ENCODE measurements around the gene GPR101. TPM values are rescaled to one million over a fixed set of nuclear protein-coding genes. Genes with fewer than 3 reads are reported as not detected.

The GPR101 gene
- total and polyA plus RNA-seq, 2 donors (not counting 1 experiment from before 2014, with no cell fraction given), result 0.07 TPM; not detected in 1

DNA sequence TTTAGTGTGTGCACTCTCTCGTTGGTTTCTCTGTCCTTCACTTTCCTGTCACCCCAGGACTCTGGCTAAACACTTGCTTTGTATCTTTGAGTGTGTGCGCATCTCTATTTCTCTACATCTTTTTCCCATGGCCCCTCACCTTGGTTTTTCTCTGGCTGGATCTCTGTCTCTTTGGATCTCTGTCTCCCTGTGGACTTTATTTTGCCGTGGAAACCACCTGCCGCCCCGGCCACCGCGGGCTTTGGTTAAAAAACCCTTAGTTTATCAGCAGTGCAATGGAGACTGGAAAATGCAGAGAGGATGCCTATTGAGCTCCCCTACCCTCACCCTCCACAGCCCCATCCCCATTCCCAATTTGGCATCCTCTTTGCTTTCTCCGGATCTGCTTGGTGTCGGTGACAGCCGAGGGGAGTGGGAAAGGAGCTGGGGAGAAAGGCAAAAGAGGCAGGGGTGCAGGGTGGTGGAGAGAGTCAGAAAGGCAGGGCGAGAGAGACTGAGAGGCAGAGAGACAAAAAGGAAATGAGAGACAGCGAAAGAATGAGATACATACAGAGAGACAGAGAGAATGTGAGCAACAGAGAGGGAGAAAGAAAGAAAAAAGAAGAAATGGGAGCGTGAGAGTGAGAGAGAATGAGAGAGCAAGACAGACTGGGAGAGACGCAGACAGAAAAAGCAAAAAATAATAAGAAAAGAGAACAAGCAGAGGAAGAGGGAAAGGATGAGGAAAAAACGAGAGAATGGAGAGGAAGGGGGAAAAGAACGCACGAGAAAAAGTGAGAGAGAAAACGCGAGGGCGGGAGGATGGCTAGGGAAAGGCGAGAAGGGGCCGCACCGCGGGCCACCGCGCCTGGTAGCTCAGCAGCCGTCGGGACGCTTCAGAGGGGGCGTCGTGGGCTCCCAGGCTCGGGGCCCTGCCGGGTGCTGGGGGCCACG lies 688 bp downstream of the GPR101 start:
- Histone ChIP-seq H3K36me3 (replicated peaks in 1 of 2; ENCODE audit: control extremely low read depth in 1 of 2, control insufficient read depth in 1 of 2, extremely low read depth in 1 of 2, insufficient read depth in 2 of 2, low read length in 1 of 2) (no peaks in the 10 kb centered on the region), H3K27me3 (replicated peaks in 1 of 4; ENCODE audit: control extremely low read depth in 1 of 4, control insufficient read depth in 3 of 4, insufficient read depth in 4 of 4, low read length in 3 of 4) (peaks cover 0 to 29% (median 10%) of the 10 kb centered on the region in 4 experiments), H3K9me3 (ENCODE audit: control extremely low read depth in 1 of 3, control insufficient read depth in 2 of 3, insufficient read depth in 1 of 3, low read length in 2 of 3) (no peaks in the 10 kb centered on the region), H3K79me2 (ENCODE audit: control insufficient read depth, insufficient read depth, low read length) (no peaks in the 10 kb centered on the region), H4K20me1 (ENCODE audit: control insufficient read depth, insufficient read depth, low read length, poor library complexity, severe bottlenecking) (no peaks in the 10 kb centered on the region), H3K4me2 (replicated peaks; ENCODE audit: low read depth, low read length, poor library complexity, severe bottlenecking) (peak overlapping the region; percentile 59), H2AFZ (ENCODE audit: insufficient read depth, low read depth, low read length, poor library complexity, severe bottlenecking) (peak overlapping the region; percentile 68), H3K4me1 (ENCODE audit: control insufficient read depth in 2 of 2, insufficient read depth in 2 of 2, low read length in 2 of 2) (peaks cover 15 to 22% of the 10 kb centered on the region in 2 donors), H3K27ac (ENCODE audit: low read length in 2 of 2) (no peak overlapping the region), H3K4me3 (ENCODE audit: control extremely low read depth in 1 of 5, extremely low read depth in 1 of 5, insufficient read depth in 1 of 5, low read depth in 2 of 5, low read length in 4 of 5) (peak overlapping the region in 3 of 5 experiments; percentile 47 to 57 (median 48)), H3K9ac (ENCODE audit: low read length) (peak overlapping the region; percentile 0)
- Mint-ChIP-seq H3K9me3 (ENCODE audit: insufficient read depth) (no peaks in the 10 kb centered on the region), H3K4me3 (no peak overlapping the region), H3K4me1 (peaks cover 8% of the 10 kb centered on the region), H3K27me3 (peaks cover 32% of the 10 kb centered on the region), H3K27ac (no peak overlapping the region)
- ATAC-seq (ENCODE audit: low read depth) (no peak), DNase-seq (peak; percentile 9)
- CTCF ChIA-PET, result no interaction called here
- intact Hi-C loops (cut with micrococcal nuclease), result no loop called here
- POLR2A ChIA-PET, result no interaction called here
- TF ChIP-seq EZH2 (IDR thresholded peaks at IDR 0.05; ENCODE audit: borderline replicate concordance, insufficient read depth, low read depth, low read length, poor library complexity, severe bottlenecking), result no peak
- TF ChIP-seq, protein P1, sequence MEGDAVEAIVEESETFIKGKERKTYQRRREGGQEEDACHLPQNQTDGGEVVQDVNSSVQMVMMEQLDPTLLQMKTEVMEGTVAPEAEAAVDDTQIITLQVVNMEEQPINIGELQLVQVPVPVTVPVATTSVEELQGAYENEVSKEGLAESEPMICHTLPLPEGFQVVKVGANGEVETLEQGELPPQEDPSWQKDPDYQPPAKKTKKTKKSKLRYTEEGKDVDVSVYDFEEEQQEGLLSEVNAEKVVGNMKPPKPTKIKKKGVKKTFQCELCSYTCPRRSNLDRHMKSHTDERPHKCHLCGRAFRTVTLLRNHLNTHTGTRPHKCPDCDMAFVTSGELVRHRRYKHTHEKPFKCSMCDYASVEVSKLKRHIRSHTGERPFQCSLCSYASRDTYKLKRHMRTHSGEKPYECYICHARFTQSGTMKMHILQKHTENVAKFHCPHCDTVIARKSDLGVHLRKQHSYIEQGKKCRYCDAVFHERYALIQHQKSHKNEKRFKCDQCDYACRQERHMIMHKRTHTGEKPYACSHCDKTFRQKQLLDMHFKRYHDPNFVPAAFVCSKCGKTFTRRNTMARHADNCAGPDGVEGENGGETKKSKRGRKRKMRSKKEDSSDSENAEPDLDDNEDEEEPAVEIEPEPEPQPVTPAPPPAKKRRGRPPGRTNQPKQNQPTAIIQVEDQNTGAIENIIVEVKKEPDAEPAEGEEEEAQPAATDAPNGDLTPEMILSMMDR (IDR thresholded peaks at IDR 0.05), result no peak
- 8% methylated on average over 21 of the region's 34 CpGs for WGBS (ENCODE audit: insufficient coverage)

DNA sequence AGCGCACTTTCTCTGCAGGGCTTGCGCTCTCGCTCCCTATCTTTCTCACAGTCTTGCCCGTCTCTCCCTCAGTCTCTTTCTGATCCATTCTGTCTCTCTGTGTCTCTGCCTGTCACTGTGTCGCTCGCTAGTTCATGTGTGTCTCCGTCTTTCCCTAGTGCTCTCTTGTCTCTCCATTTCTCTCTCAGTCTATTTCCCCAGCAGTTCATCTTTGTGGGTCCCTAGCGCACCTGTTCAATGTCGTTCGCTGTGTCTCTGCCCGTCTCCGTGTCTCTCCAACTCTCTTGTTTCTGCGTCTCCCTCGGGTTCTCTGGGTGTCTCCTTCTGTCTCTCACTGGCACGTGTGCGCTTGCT lies 1.5 kb downstream of the GPR101 start:
- 14% methylated on average over 16 of the region's 16 CpGs for WGBS (ENCODE audit: insufficient coverage)
- ATAC-seq (ENCODE audit: low read depth), result no peak
- H3K27ac Mint-ChIP-seq, result no peak overlapping the region
- H3K27me3 Mint-ChIP-seq, result peaks cover 31% of the 10 kb centered on the region
- no peak overlapping the region for H3K27ac ChIP-seq (ENCODE audit: low read length in 2 of 2)
- intact Hi-C loops (cut with micrococcal nuclease), result no loop called here
- no peaks in the 10 kb centered on the region for H3K9me3 ChIP-seq (ENCODE audit: control extremely low read depth in 1 of 3, control insufficient read depth in 2 of 3, insufficient read depth in 1 of 3, low read length in 2 of 3)
- H3K4me3 Mint-ChIP-seq, result no peak overlapping the region
- H3K4me2 ChIP-seq (replicated peaks; ENCODE audit: low read depth, low read length, poor library complexity, severe bottlenecking), result peak overlapping the region; percentile 59
- no peaks in the 10 kb centered on the region for H3K36me3 ChIP-seq (replicated peaks in 1 of 2; ENCODE audit: control extremely low read depth in 1 of 2, control insufficient read depth in 1 of 2, extremely low read depth in 1 of 2, insufficient read depth in 2 of 2, low read length in 1 of 2)
- no peak for DNase-seq
- H2AFZ ChIP-seq (ENCODE audit: insufficient read depth, low read depth, low read length, poor library complexity, severe bottlenecking), result peak overlapping the region; percentile 68
- H3K4me1 ChIP-seq (ENCODE audit: control insufficient read depth in 2 of 2, insufficient read depth in 2 of 2, low read length in 2 of 2), result peaks cover 15 to 22% of the 10 kb centered on the region in 2 donors
- CTCF ChIA-PET, result no interaction called here
- peak overlapping the region in 4 of 5 experiments; percentile 22 to 57 (median 48) for H3K4me3 ChIP-seq (ENCODE audit: control extremely low read depth in 1 of 5, extremely low read depth in 1 of 5, insufficient read depth in 1 of 5, low read depth in 2 of 5, low read length in 4 of 5)
- TF ChIP-seq, protein P1 (IDR thresholded peaks at IDR 0.05), result no peak
- no peak for TF ChIP-seq EZH2 (IDR thresholded peaks at IDR 0.05; ENCODE audit: borderline replicate concordance, insufficient read depth, low read depth, low read length, poor library complexity, severe bottlenecking)
- POLR2A ChIA-PET, result no interaction called here
- no peaks in the 10 kb centered on the region for H3K9me3 Mint-ChIP-seq (ENCODE audit: insufficient read depth)
- peak overlapping the region; percentile 42 for H3K9ac ChIP-seq (ENCODE audit: low read length)
- H3K4me1 Mint-ChIP-seq, result peaks cover 8% of the 10 kb centered on the region
- no peaks in the 10 kb centered on the region for H3K79me2 ChIP-seq (ENCODE audit: control insufficient read depth, insufficient read depth, low read length)
- no peaks in the 10 kb centered on the region for H4K20me1 ChIP-seq (ENCODE audit: control insufficient read depth, insufficient read depth, low read length, poor library complexity, severe bottlenecking)
- peaks cover 0 to 29% (median 10%) of the 10 kb centered on the region in 4 experiments for H3K27me3 ChIP-seq (replicated peaks in 1 of 4; ENCODE audit: control extremely low read depth in 1 of 4, control insufficient read depth in 3 of 4, insufficient read depth in 4 of 4, low read length in 3 of 4)
